GM21515 (cell line): ENCODE data around the gene GLCE.

Source experiments
- ATAC-seq: cut with Tn5 transposase; IDR thresholded peaks from one replicate; pipeline ENCODE4 v1.9.1; 2021; ENCODE audit not compliant: unreplicated experiment

The GLCE gene

GRCh38 chr15:69316291-69316690 is 155.9 kb downstream of the GLCE start:
- ATAC-seq: no peak

- ATAC-seq: no peak
Measured at GRCh38 chr15:69317392-69317841, 157.0 kb downstream of the GLCE start.

GRCh38 chr15:69318033-69318432 is 157.6 kb downstream of the GLCE start:
- no peak for ATAC-seq

- ATAC-seq: no peak
Measured at GRCh38 chr15:69319384-69320375, 159.2 kb downstream of the GLCE start.

GRCh38 chr15:69320977-69321554 is 160.6 kb downstream of the GLCE start:
- ATAC-seq: no peak
